Measurements from ENCODE around the gene TOR1A.

Gene TOR1A

DNA sequence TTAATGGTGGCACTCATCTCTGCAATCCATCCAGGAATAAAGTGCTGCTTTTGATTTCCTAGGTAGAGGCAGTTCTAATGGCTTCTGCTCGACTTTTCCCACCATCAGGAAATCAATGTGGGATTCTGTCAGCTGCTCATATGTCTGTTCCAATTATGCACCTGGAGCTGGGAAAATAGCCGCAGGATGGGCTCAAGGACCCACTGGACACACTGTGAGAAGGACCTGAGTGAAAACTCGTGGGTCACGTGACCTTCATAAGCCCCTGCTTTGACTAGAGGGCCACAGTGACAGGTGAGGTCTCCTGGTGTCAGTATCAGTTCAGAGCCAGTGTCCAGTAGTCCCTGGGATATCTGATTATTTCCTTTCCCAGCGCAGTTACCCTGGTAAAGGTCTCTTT lies 53.2 kb downstream of the TOR1A start:
- no peaks in the 10 kb centered on the region for H3K4me1 Mint-ChIP-seq
- no peak for ATAC-seq (replicated peaks; ENCODE audit: extremely low read depth, poor library complexity, severe bottlenecking)
- H3K4me3 Mint-ChIP-seq = no peak overlapping the region
- H3K36me3 Mint-ChIP-seq (ENCODE audit: insufficient read depth) = peaks cover 2% of the 10 kb centered on the region
- H3K27ac Mint-ChIP-seq (ENCODE audit: low read depth) = no peak overlapping the region
- H3K27me3 Mint-ChIP-seq = peaks cover 24% of the 10 kb centered on the region
- H3K9me3 Mint-ChIP-seq = no peaks in the 10 kb centered on the region
- no peak for DNase-seq (ENCODE audit: low spot score in 2 of 2)

- ATAC-seq (replicated peaks; ENCODE audit: extremely low read depth, poor library complexity, severe bottlenecking) (no peak), DNase-seq (ENCODE audit: low spot score in 2 of 2) (no peak)
- Mint-ChIP-seq H3K4me1 (no peaks in the 10 kb centered on the region), H3K27ac (ENCODE audit: low read depth) (no peak overlapping the region), H3K36me3 (ENCODE audit: insufficient read depth) (peaks cover 2% of the 10 kb centered on the region), H3K9me3 (no peaks in the 10 kb centered on the region), H3K4me3 (no peak overlapping the region), H3K27me3 (peaks cover 23% of the 10 kb centered on the region)
Observed at GRCh38 chr9:129769669-129770068, 54.3 kb downstream of the TOR1A start.

DNA sequence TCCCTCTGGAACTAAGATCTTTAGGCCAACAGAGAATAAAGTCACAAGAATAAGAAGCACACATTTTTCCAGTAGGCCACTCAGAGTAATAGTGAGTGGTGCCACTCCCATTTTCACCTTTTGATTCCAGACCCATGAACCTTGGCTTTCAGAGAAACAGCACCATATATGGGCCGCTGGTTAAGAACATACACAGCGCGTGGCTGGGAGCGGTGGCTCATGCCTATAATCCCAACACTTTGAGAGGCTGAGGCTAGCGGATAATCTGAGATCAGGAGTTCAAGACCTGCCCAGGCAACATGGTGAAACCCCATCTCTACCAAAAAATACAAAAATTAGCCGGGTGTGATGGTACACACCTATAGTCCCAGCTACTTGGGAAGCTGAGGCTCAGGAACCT lies 55.5 kb downstream of the TOR1A start:
- no peak overlapping the region for H3K27ac Mint-ChIP-seq (ENCODE audit: low read depth)
- ATAC-seq (replicated peaks; ENCODE audit: extremely low read depth, poor library complexity, severe bottlenecking) = no peak
- no peak for DNase-seq (ENCODE audit: low spot score in 2 of 2)
- H3K4me3 Mint-ChIP-seq = no peak overlapping the region
- H3K27me3 Mint-ChIP-seq = peaks cover 11% of the 10 kb centered on the region
- no peaks in the 10 kb centered on the region for H3K9me3 Mint-ChIP-seq
- H3K36me3 Mint-ChIP-seq (ENCODE audit: insufficient read depth) = peaks cover 2% of the 10 kb centered on the region
- H3K4me1 Mint-ChIP-seq = no peaks in the 10 kb centered on the region

- H3K4me1 Mint-ChIP-seq = no peaks in the 10 kb centered on the region
- H3K27me3 Mint-ChIP-seq = peaks cover 9% of the 10 kb centered on the region
- H3K4me3 Mint-ChIP-seq = no peak overlapping the region
- H3K27ac Mint-ChIP-seq (ENCODE audit: low read depth) = no peak overlapping the region
- ATAC-seq (replicated peaks; ENCODE audit: extremely low read depth, poor library complexity, severe bottlenecking) = no peak
- H3K36me3 Mint-ChIP-seq (ENCODE audit: insufficient read depth) = peaks cover 2% of the 10 kb centered on the region
- DNase-seq (ENCODE audit: low spot score in 2 of 2) = no peak
- H3K9me3 Mint-ChIP-seq = no peaks in the 10 kb centered on the region
Observed at GRCh38 chr9:129765764-129766317, 58.1 kb downstream of the TOR1A start.

DNA sequence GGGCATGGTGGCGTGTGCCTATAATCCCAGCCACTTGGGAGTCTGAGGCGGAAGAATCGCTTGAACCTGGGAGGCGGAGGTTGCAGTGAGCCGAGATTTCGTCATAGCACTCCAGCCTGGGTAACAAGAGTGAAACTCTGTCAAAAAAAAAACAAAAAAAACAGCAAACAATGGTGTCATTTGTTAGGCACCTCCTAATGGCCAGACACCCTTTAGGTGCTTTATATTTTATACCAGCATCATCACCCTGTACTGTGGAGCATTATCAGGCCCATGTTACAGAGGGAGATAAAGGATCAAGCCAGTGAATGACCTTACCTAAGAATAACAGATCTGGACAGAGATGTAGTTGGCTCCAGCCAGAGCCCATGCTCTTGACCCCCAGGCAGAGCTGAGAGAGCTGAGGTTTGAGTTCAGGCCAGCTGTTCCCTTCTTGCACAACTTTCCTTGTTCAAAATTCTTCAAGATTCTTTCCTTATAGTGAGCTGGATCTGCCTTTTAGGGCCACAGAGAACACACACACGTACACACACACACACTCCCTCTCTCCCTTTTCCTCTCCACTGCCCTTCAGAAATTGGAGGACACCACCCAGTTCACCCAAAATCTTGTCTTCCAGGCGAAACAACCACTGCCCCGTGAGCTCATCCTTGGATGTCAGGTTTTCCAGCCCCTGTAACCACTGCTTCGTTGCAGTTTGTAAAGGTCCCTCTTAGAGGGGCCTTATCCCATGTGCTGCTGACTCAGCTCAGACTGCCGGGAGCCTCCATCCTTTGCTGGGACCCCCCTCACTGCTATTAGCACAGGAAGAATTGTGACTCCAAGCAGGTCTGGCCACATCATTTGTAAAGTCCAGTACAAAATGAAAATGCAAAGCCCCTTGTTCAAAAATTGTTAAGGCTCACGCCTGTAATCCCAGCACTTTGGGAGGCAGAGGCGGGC lies 60.7 kb downstream of the TOR1A start:
- no peak for ATAC-seq (replicated peaks; ENCODE audit: extremely low read depth, poor library complexity, severe bottlenecking)
- Mint-ChIP-seq H3K27me3 (peaks cover 18% of the 10 kb centered on the region), H3K36me3 (ENCODE audit: insufficient read depth) (peaks cover 2% of the 10 kb centered on the region), H3K4me1 (no peaks in the 10 kb centered on the region), H3K9me3 (no peaks in the 10 kb centered on the region), H3K27ac (ENCODE audit: low read depth) (no peak overlapping the region), H3K4me3 (no peak overlapping the region)
- DNase-seq (ENCODE audit: low spot score in 2 of 2) = no peak
